Measurements from ENCODE around the gene NHLRC3. TPM values are rescaled to one million over a fixed set of nuclear protein-coding genes. Genes with fewer than 3 reads are reported as not detected.

NHLRC3 gene
- total and polyA plus RNA-seq, 2 of the 8 experiments (the other 6 are each of a cell fraction or from before 2014, with no cell fraction given) = 13.1 to 16.9 TPM

- H3K4me1 ChIP-seq (replicated peaks in 1 of 4; ENCODE audit: control insufficient read depth in 3 of 4, insufficient read depth in 4 of 4, low read length in 3 of 4) = no peaks in the 10 kb centered on the region; a peak in 1 of 7 replicates
- H4K91ac ChIP-seq (replicated peaks; ENCODE audit: insufficient read length, low read length) = no peak overlapping the region
- H2AFZ ChIP-seq (ENCODE audit: low read length) = no peak overlapping the region
- WGBS, 2 experiments (ENCODE audit: extremely low coverage in 1 of 2, insufficient coverage in 1 of 2, insufficient read length in 1 of 2, insufficient replicate concordance in 2 of 2, low coverage in 1 of 2, low lambda C conversion rate in 2 of 2, missing lambda C conversion rate in 1 of 2) = 90% methylated on average over 1 of the region's 1 CpG; no CpG with 5 or more reads in 1 of the 2 experiments
- H2BK20ac ChIP-seq (ENCODE audit: low read length) = no peak overlapping the region
- no peak overlapping the region for H3K27ac ChIP-seq (ENCODE audit: low read depth, low read length)
- H3K79me1 ChIP-seq (ENCODE audit: low read depth, low read length) = no peaks in the 10 kb centered on the region; the same call in 1 of the 2 replicates
- H3K14ac ChIP-seq (ENCODE audit: insufficient read length) = no peak overlapping the region
- peaks cover 29 to 86% (median 57%) of the 10 kb centered on the region in 4 experiments for H3K36me3 ChIP-seq (ENCODE audit: control insufficient read depth in 2 of 4, insufficient read depth in 4 of 4, low read length in 3 of 4)
- H2AK5ac ChIP-seq (ENCODE audit: low read depth, low read length) = no peak overlapping the region
- no peak overlapping the region for H4K5ac ChIP-seq (ENCODE audit: insufficient read length, low read depth, low read length)
- no peak overlapping the region for H2BK5ac ChIP-seq (ENCODE audit: low read depth, low read length)
- no peak overlapping the region for H3K4me2 ChIP-seq (ENCODE audit: insufficient read depth in 1 of 2, low read depth in 2 of 2, low read length in 2 of 2)
- H3K79me2 ChIP-seq (ENCODE audit: control insufficient read depth in 1 of 2, insufficient read depth in 2 of 2, low read length in 2 of 2) = no peaks in the 10 kb centered on the region
- TF ChIP-seq NANOG (IDR thresholded peaks at IDR 0.05; ENCODE audit: insufficient read depth, low read depth, low read length, poor library complexity, severe bottlenecking) = no peak
- no peak for TF ChIP-seq RBBP5 (IDR thresholded peaks at IDR 0.05; ENCODE audit: borderline replicate concordance, low read depth, low read length)
- no peak for TF ChIP-seq GABPA (IDR thresholded peaks at IDR 0.05; ENCODE audit: borderline replicate concordance, insufficient read depth, low read length)
- no peak overlapping the region for H2BK120ac ChIP-seq (replicated peaks; ENCODE audit: low read depth, low read length)
- H4K20me1 ChIP-seq (replicated peaks in 1 of 2; ENCODE audit: control insufficient read depth in 1 of 2, insufficient read depth in 2 of 2, low read length in 2 of 2) = peaks cover 3 to 12% of the 10 kb centered on the region in 2 experiments
- no peaks in the 10 kb centered on the region for H3K9me3 ChIP-seq (ENCODE audit: insufficient read depth in 2 of 2, low read depth in 1 of 2, low read length in 1 of 2)
- no peak overlapping the region for H3K9ac ChIP-seq (replicated peaks in 1 of 4; ENCODE audit: extremely low read depth in 1 of 4, low read depth in 3 of 4, low read length in 3 of 4)
- H2BK15ac ChIP-seq (ENCODE audit: low read length) = no peak overlapping the region
- H3K56ac ChIP-seq (replicated peaks; ENCODE audit: insufficient read length, low read depth, low read length) = no peak overlapping the region
- POLR2A ChIA-PET (ENCODE audit: partially characterized antibody) = interaction anchor here (0.5 to 1.3 kb wide), 4 partner anchors 8 to 50 kb away, joined by 3 to 6 read pairs (median 3); partner anchors contain the start of gene PROSER1
- H2BK12ac ChIP-seq (ENCODE audit: low read depth, low read length) = no peak overlapping the region
- H3K23ac ChIP-seq (ENCODE audit: insufficient read length) = no peak overlapping the region
- no peaks in the 10 kb centered on the region for H3K23me2 ChIP-seq (ENCODE audit: low read depth, low read length)
- H3K4me3 ChIP-seq (ENCODE audit: extremely low read depth in 1 of 4, insufficient read depth in 2 of 4, low read depth in 3 of 4, low read length in 4 of 4) = no peak overlapping the region
- no peaks in the 10 kb centered on the region for H3K27me3 ChIP-seq (replicated peaks in 1 of 4; ENCODE audit: control insufficient read depth in 3 of 4, extremely low read depth in 1 of 4, insufficient read depth in 3 of 4, low read length in 3 of 4)
- H4K8ac ChIP-seq (ENCODE audit: extremely low read depth, insufficient read depth, low read length) = no peak overlapping the region
- DNase-seq (ENCODE audit: low read depth in 1 of 2, low spot score in 2 of 2) (no peak), FAIRE-seq (no peak)
- H3K4ac ChIP-seq (replicated peaks; ENCODE audit: insufficient read length, low read depth, low read length) = no peak overlapping the region
- no peak overlapping the region for H3K18ac ChIP-seq (ENCODE audit: extremely low read depth, low read length)
- CTCF ChIA-PET (ENCODE audit: partially characterized antibody) = interaction anchor here (0.9 to 3.7 kb wide), 12 partner anchors 10 to 600 kb away, joined by 3 to 15 read pairs (median 4); partner anchors contain the start of genes PROSER1 and STOML3
Measured at GRCh38 chr13:39016087-39016486, 22.2 kb upstream of the NHLRC3 start.
